GM13976 (cell line): Measurements from ENCODE around the gene MRPL12.

Experiments used
- DNase-seq: peaks from one replicate; pipeline ENCODE4 v3.0.0; 2012; ENCODE audit warnings: low spot score
- CTCF ChIP-seq: IDR thresholded peaks from 2 replicates; pipeline ENCODE4 v1.5.1; 2012; ENCODE audit warnings: borderline replicate concordance, mild to moderate bottlenecking; ENCODE audit not compliant: insufficient read depth; ENCODE audit errors: extremely low read depth, missing control alignments, control extremely low read depth
- in situ Hi-C: fragments of 300-500 bp; cut with MboI; formaldehyde crosslinking; loops from one replicate; pipeline ENCODE4 v1.12.0; 2022; ENCODE audit warnings: low sequenced_read_pairs, mixed read lengths, inconsistent platforms; ENCODE audit not compliant: unreplicated experiment

Gene MRPL12

GRCh38 chr17:81711814-81712467 lies 8.8 kb downstream of the MRPL12 start, which contains the start of gene SLC25A10:
Gene SLC25A10 (plus strand): TSS chr17:81712284. CDS start chr17:81712427, 143 bp downstream.
- no peak for TF ChIP-seq CTCF
- peak; percentile 94 for DNase-seq
- in situ Hi-C loops, result no loop called here

- DNase-seq, result peak; percentile 75
- in situ Hi-C loops, result no loop called here
- peak; percentile 19 for TF ChIP-seq CTCF
These were observed 9.4 kb downstream of the MRPL12 start for GRCh38 chr17:81712468-81713003.

- TF ChIP-seq CTCF, result no peak
- in situ Hi-C loops, result no loop called here
- DNase-seq, result no peak
These were observed 9.9 kb downstream of the MRPL12 start for GRCh38 chr17:81713004-81713555.

- no peak for DNase-seq
- in situ Hi-C loops, result no loop called here
- TF ChIP-seq CTCF, result no peak
These were observed 10.6 kb downstream of the MRPL12 start for GRCh38 chr17:81713556-81714411.

- in situ Hi-C loops, result no loop called here
- TF ChIP-seq CTCF, result no peak
These were observed 11.4 kb downstream of the MRPL12 start for GRCh38 chr17:81714412-81715106.

More at GRCh38 chr17:81714412-81715106, 11.4 kb downstream of the MRPL12 start:
- no peak for DNase-seq
